A549 (cell line): Measurements from ENCODE around the gene PDE4D.

Source experiments
- MYC ChIP-seq: IDR thresholded peaks from 2 replicates; pipeline ENCODE4 v1.6.1; 2012; ENCODE audit warnings: mild to moderate bottlenecking, inconsistent platforms, low read length, improper control_type of control experiment, borderline replicate concordance
- TF ChIP-seq, protein P1 (sequence below): IDR thresholded peaks from 2 replicates; pipeline ENCODE4 v1.6.1; 2012
- TF ChIP-seq, protein P2 (sequence below): fragments of 200-600 bp; sonication (generic); IDR thresholded peaks from 2 replicates; pipeline ENCODE4 v1.6.1; 2016; ENCODE audit warnings: antibody characterized with exemption, mild to moderate bottlenecking, moderate library complexity

DNA sequence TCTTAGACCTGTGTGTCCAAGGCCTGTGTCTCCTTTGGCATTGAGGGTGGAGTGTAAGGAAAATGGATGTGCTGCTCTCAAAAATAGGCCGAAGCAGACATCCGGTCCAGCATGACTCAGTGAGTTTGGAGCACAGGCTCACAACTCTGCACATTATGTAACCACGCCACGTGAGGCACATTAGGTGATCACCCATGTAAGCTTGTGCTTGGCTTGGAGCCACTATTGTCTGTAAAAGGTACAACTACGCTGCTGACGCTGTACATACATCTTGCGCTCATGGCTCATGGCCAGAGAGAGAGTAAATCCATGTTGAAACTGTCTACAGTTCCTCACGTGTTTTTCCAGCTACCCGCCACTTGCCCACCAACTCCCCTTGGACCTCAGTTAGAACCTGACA, 177.5 kb downstream of the PDE4D start:
- TF ChIP-seq MYC = no peak
- TF ChIP-seq, protein P1, sequence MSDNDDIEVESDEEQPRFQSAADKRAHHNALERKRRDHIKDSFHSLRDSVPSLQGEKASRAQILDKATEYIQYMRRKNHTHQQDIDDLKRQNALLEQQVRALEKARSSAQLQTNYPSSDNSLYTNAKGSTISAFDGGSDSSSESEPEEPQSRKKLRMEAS = no peak
- TF ChIP-seq, protein P2, sequence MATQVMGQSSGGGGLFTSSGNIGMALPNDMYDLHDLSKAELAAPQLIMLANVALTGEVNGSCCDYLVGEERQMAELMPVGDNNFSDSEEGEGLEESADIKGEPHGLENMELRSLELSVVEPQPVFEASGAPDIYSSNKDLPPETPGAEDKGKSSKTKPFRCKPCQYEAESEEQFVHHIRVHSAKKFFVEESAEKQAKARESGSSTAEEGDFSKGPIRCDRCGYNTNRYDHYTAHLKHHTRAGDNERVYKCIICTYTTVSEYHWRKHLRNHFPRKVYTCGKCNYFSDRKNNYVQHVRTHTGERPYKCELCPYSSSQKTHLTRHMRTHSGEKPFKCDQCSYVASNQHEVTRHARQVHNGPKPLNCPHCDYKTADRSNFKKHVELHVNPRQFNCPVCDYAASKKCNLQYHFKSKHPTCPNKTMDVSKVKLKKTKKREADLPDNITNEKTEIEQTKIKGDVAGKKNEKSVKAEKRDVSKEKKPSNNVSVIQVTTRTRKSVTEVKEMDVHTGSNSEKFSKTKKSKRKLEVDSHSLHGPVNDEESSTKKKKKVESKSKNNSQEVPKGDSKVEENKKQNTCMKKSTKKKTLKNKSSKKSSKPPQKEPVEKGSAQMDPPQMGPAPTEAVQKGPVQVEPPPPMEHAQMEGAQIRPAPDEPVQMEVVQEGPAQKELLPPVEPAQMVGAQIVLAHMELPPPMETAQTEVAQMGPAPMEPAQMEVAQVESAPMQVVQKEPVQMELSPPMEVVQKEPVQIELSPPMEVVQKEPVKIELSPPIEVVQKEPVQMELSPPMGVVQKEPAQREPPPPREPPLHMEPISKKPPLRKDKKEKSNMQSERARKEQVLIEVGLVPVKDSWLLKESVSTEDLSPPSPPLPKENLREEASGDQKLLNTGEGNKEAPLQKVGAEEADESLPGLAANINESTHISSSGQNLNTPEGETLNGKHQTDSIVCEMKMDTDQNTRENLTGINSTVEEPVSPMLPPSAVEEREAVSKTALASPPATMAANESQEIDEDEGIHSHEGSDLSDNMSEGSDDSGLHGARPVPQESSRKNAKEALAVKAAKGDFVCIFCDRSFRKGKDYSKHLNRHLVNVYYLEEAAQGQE = no peak
